Measurements from ENCODE around the gene DAPK3.
"Not testable (repeated sequence)": the region's sequence is repeated elsewhere in the genome, so short reads cannot be mapped to it uniquely, and the experiment has no call there.

Gene DAPK3

DNA sequence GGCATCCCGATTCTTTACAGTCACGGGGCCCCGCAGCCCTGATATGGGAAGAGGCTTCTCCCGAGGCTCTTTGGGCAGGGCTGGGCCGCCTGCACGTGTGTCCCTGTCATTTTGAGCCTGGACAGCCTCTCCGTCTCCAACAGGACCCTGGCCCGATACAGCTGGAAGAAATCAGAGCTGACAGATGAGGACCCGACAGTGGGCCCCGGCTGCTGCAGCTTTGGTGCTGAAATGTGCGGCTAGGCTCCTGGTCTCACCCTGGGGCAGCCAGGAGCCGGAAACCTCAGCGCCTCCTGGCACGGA is 39.9 kb upstream of the DAPK3 start:
- no peak for DNase-seq (ENCODE audit: extremely low spot score)
- no peak for TF ChIP-seq CTCF (IDR thresholded peaks at IDR 0.05; ENCODE audit: control extremely low read depth, extremely low read depth, low read depth, missing control alignments)
- ChIA-PET POLR2A (no interaction called here), CTCF (no interaction called here)

DNA sequence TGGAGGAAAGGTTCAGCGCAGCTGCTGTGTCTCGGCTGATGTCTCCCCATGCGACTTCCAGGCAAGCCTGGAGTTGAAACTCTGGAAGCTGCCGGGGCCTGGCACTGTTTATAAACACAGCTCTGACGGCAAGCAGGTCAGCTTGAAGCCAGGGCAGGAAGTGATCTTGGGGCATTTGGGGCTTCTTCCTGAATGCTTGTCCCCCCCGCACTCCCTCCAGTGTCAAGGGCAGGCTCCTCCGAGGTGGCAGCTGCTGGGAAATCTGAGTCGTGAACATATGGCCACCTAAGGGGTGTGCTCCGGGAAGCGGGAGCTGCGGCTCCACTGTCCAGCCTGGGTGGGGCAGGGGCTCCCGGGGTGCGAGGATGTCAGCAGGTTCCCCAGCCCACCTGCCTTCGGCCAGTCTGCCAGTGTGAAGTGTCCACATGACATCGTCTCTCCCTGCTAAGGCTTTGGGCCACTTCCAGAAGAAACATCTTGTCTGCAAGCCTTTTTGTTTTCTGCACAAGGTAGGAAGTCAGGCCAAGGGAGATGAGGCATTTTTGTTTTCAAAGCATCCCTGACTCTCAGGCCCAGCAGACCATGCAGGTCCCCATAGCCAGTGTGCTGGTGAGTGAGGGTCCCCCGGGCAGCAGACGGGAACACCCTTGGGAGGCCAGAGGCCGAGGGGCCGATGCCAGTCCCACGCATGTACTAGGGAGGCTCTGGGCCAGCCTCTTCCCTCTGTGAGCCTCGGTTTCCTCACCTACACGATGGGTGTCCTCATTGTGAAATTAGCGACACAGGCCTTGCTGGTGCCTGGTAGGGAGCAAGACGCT is 39.3 kb upstream of the DAPK3 start:
- no peak for DNase-seq (ENCODE audit: extremely low spot score)
- POLR2A ChIA-PET: no interaction called here
- CTCF ChIA-PET: no interaction called here
- TF ChIP-seq CTCF (IDR thresholded peaks at IDR 0.05; ENCODE audit: control extremely low read depth, extremely low read depth, low read depth, missing control alignments): no peak

DNA sequence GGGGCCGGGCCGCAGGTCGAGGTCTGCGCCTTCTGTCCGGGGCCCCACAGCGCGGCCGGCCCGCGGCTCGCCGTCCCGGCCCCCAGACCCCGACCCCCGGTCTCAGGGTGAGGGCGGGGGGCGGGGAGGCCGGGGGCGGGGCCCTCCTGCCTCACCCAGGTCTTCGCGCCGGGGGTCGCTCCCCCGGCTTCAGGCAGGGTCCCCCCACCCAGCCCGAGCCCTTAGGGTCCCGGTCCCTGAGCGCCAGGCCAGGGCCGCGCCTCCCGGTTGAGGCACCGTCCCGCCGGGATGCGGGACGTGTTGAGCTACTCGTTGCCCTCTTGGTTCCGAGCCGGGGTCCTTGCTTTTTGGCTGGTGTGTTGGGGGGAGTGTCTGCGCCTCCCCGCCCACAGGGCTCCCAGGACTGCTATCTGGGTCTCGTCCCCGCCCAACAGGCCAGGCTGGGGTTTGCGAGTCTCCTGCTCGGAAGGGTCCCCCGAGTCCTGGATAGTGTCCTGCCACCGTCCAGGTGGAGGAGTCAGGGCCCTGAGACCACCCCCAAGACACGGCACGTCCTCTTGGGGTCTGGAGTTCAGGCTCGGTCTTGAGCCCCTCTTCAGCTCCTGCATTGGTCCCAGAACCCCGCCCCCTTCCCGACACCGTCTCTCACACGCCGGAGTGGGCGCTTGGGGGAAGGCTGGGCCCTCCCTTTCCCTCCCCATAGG is 37.1 kb upstream of the DAPK3 start:
- TF ChIP-seq CTCF (IDR thresholded peaks at IDR 0.05; ENCODE audit: control extremely low read depth, extremely low read depth, low read depth, missing control alignments): no peak
- DNase-seq (ENCODE audit: extremely low spot score): no peak
- ChIA-PET CTCF (interaction anchor here (1.0 to 3.9 kb wide), 6 partner anchors 13 to 132 kb away, joined by 4 to 17 read pairs (median 4); partner anchors contain the start of gene EEF2), POLR2A (interaction anchor here (0.5 to 1.2 kb wide), 6 partner anchors 11 to 335 kb away, joined by 3 to 4 read pairs (median 3); partner anchors contain the start of gene MPND)

- TF ChIP-seq CTCF (IDR thresholded peaks at IDR 0.05; ENCODE audit: control extremely low read depth, extremely low read depth, low read depth, missing control alignments): no peak
- DNase-seq (ENCODE audit: extremely low spot score): peak; percentile 100
- ChIA-PET CTCF (interaction anchor here (0.9 to 3.9 kb wide), 8 partner anchors 12 to 133 kb away, joined by 3 to 17 read pairs (median 4); partner anchors contain the start of gene EEF2), POLR2A (interaction anchor here (0.6 to 1.2 kb wide), 5 partner anchors 10 to 102 kb away, joined by 3 to 4 read pairs (median 3); no protein-coding TSS in a partner anchor)
Observed at GRCh38 chr19:4007021-4007835, 36.3 kb upstream of the DAPK3 start, which contains the start of gene PIAS4. Gene PIAS4 (plus strand): TSS chr19:4007736. CDS start chr19:4007761, 25 bp downstream.

GRCh38 chr19:4005436-4005835 is 34.5 kb upstream of the DAPK3 start:
- CTCF ChIA-PET: interaction anchor here (1.3 to 3.9 kb wide), 2 partner anchors 18 to 20 kb away, joined by 3 to 17 read pairs; partner anchors contain the start of gene EEF2
- not testable (repeated sequence) for DNase-seq (ENCODE audit: extremely low spot score)
- POLR2A ChIA-PET: interaction anchor here (0.6 to 0.7 kb wide), 2 partner anchors 14 to 375 kb away, joined by 3 read pairs; no protein-coding TSS in a partner anchor

- POLR2A ChIA-PET: not testable (repeated sequence)
- CTCF ChIA-PET: interaction anchor here (0.9 to 2.8 kb wide), 3 partner anchors 10 to 139 kb away, joined by 4 to 11 read pairs (median 5); no protein-coding TSS in a partner anchor
Observed at GRCh38 chr19:4000798-4001197, 29.9 kb upstream of the DAPK3 start.

GRCh38 chr19:3998667-3999412 is 27.9 kb upstream of the DAPK3 start:
- CTCF ChIA-PET: interaction anchor here (1.3 kb wide), 1 partner anchor 141 kb away, joined by 3 read pairs; no protein-coding TSS in a partner anchor

More at GRCh38 chr19:4000798-4001197, 29.9 kb upstream of the DAPK3 start:
- not testable (repeated sequence) for DNase-seq (ENCODE audit: extremely low spot score)

More at GRCh38 chr19:3998667-3999412, 27.9 kb upstream of the DAPK3 start:
- DNase-seq (ENCODE audit: extremely low spot score); POLR2A ChIA-PET: not testable (repeated sequence)

Measured in GM10248 (cell line).